Measurements from ENCODE around the gene PTPRG.

DNA sequence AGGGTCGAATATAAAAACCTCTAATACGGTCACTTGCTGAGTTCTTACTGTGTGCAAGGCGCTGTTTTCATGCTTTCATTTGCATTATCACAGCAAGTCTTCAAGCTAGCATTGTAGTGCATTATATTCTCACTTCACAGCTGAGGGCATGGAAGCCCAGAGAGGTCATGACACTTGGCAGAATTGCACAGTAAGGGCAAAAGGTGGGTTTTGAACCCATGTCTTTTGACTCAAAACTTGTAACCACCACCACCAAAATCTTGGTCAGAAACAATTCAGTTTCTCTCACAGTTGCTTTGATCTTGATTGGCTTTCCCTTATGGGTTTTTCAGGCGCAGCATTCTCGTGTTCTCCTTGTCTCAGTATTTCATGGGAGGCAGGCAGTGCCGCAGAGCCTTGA, 371.1 kb downstream of the PTPRG start:
- TF ChIP-seq, protein P1, sequence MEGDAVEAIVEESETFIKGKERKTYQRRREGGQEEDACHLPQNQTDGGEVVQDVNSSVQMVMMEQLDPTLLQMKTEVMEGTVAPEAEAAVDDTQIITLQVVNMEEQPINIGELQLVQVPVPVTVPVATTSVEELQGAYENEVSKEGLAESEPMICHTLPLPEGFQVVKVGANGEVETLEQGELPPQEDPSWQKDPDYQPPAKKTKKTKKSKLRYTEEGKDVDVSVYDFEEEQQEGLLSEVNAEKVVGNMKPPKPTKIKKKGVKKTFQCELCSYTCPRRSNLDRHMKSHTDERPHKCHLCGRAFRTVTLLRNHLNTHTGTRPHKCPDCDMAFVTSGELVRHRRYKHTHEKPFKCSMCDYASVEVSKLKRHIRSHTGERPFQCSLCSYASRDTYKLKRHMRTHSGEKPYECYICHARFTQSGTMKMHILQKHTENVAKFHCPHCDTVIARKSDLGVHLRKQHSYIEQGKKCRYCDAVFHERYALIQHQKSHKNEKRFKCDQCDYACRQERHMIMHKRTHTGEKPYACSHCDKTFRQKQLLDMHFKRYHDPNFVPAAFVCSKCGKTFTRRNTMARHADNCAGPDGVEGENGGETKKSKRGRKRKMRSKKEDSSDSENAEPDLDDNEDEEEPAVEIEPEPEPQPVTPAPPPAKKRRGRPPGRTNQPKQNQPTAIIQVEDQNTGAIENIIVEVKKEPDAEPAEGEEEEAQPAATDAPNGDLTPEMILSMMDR (conservative IDR thresholded peaks at IDR 0.05; ENCODE audit: low read depth, low read length), result no peak
- no peak for TF ChIP-seq EZH2 (IDR thresholded peaks at IDR 0.05; ENCODE audit: borderline replicate concordance, low read depth, low read length, poor library complexity, severe bottlenecking)
